ENCODE measurements around the gene NFASC.

The NFASC gene

DNA sequence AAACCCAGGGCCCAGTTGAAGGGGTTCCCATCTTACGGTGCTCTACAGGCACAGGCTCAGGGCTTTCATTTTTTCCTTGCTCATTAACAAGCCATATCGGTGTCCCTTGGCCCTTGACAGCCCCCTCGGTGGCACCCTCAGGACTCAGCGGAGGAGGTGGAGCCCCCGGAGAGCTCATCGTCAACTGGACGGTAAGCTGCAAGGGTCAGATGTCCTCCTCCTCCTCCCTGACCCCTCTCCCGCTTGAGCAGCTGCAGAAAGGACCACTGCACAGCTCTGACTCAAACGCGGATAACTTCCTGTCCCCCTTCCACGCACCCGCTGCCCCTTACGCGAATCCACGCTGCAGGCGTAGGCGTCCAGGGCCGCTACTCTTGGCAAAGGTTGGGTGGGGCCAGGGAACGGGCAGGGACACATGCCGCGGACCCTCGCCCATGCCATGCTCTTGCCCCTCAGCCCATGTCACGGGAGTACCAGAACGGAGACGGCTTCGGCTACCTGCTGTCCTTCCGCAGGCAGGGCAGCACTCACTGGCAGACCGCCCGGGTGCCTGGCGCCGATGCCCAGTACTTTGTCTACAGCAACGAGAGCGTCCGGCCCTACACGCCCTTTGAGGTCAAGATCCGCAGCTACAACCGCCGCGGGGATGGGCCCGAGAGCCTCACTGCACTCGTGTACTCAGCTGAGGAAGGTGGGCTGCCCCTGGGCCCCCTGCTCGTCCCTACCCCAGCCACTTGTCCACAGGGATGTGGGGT is 198.9 kb downstream of the NFASC start:
- no peak for DNase-seq

- DNase-seq, result no peak
These were observed 200.4 kb downstream of the NFASC start for GRCh38 chr1:205071028-205071409.

- no peak for DNase-seq
These were observed 201.1 kb downstream of the NFASC start for GRCh38 chr1:205071801-205072200.

- DNase-seq, result no peak
These were observed 201.6 kb downstream of the NFASC start for GRCh38 chr1:205072286-205072685.
